Subcutaneous adipose tissue (tissue), 4 donors: ENCODE measurements around the gene TMEM39A. TPM values are rescaled to one million over a fixed set of nuclear protein-coding genes. Genes with fewer than 3 reads are reported as not detected.

Source experiments
- CTCF ChIP-seq: fragments of 450-650 bp; IDR thresholded peaks from one replicate; pipeline ENCODE4 v1.5.1; 2016; ENCODE audit warnings: low read depth, mild to moderate bottlenecking, control low read depth, antibody characterized with exemption, moderate library complexity
- total RNA-seq, 4 donors: library from RNA; depleted of rRNA; stranded (reverse); fragments of >200 nt; gene quantifications; one replicate each; pipeline ENCODE4 v1.1.0, GENCODE V29; 2016

The TMEM39A gene
- total RNA-seq, 4 donors from 2014 or later: 19.6 to 33.3 (median 30.0) TPM

- no peak for TF ChIP-seq CTCF
Measured at GRCh38 chr3:119413603-119414280, 49.7 kb downstream of the TMEM39A start.

GRCh38 chr3:119409844-119410243 lies 53.6 kb downstream of the TMEM39A start:
- no peak for TF ChIP-seq CTCF

- no peak for TF ChIP-seq CTCF
Measured at GRCh38 chr3:119408243-119408950, 55.0 kb downstream of the TMEM39A start.

- TF ChIP-seq CTCF: no peak
Measured at GRCh38 chr3:119405315-119405714, 58.1 kb downstream of the TMEM39A start.

GRCh38 chr3:119403201-119403600 lies 60.2 kb downstream of the TMEM39A start:
- TF ChIP-seq CTCF: no peak

- no peak for TF ChIP-seq CTCF
Measured at GRCh38 chr3:119402791-119403190, 60.6 kb downstream of the TMEM39A start.
